NCI-H446 (cell line): ENCODE measurements around the gene TRABD2B.

Experiments used
- DNase-seq, 2 experiments: peaks; one replicate each; lab custom pipeline; 2025; lab: John Stamatoyannopoulos, UW

TRABD2B gene

DNA sequence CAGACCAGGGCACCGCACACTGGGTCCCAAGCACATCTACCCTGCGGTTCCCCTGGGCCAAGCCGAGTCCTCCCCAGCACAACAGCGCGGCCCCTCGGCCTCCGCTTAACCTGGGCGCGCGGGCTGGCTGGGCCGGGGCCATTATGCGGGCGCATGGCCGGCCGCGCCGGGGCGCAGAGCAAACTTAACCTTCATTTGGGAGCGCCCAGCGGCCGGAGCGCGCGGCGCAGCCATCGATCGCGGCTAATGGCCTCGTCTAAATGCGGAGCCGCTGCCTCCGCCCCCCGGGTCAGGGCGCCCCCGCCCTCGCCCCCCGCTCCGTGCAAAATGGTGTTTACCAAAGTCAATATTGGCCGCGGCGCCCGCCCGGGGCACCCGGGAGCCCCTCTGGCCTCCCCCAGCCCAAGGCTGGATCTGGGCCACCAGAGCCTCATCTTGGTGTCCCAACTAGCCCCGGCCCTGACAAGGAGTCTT is 272.1 kb downstream of the TRABD2B start:
- no peak for DNase-seq

DNA sequence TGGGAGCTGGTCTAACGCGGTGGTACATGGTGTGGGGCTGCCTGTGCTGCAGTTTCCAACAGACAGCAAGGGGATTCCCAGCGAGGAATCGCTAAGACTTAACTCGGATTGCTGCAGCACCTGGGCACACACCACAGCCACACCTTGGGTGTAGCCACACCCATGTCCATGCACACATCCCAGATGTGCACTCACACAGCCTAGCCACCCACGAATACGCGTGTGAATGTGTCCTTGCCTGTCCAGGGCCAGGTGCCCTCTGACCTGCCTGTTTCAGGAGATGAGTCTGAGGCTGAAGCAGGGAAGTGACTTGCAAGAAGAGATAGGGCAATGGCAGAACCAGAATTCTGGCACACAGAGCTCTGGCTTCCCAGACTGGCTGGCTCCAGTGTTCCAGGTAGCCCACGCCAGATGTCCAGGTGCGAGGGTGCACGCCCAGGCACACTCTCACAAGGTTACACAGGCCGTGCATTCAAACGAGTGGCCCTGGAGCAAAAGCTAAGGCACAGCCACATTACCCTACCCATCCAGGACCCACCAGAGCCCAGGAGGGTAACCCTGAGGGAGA is 272.7 kb downstream of the TRABD2B start:
- DNase-seq = no peak

DNA sequence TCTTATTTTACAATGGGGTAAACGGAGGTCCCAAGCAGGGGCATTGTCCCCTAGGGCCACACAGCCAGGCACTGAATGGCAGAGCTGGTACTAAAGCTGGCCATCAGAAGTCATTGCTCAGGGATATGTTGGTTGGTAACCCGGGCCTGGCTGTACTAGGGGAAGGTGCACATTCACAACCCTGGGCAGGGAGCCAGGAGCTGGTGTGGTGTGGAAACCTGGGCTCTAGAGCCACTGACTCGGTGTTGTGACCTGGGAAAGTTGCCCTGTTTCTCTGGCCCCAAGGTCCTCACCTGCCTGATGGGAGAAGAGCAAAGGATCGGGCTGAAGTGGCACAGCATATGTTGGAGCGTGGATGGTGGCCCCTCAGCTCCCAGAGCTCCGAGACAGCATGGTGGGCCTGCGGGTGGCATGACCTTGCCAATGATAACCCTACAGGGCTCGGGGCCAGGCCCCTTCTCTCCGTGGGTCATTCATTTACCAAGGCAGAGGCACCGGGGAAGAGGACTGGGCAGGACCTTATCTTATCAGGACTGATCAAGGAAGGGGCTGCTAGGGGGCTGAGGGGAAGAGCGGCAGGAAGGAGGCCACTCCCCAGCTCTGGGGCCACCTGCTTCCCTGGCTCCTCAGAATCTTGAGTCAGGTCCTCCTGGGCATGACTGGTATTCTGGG is 274.1 kb downstream of the TRABD2B start:
- DNase-seq = no peak

DNA sequence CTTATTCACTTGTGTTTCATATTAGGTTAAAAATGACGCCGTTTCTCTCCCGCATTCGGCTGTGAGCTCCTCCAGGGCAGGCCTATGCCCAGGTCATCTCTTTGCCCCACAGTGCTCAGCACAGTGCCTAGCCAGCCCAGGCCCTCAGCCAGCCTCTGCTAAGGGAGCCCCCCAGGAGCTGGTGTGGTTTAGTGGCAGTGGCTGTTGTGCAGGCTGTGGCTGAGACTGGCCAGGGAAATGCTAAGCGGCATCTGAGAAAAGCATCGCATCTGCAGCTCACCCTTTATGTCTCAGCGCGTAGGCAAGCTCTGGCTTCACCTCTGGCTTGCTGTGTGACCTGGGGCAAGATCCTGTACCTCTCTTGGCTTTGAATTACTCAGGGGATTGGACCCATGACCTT is 275.1 kb downstream of the TRABD2B start:
- no peak for DNase-seq

DNA sequence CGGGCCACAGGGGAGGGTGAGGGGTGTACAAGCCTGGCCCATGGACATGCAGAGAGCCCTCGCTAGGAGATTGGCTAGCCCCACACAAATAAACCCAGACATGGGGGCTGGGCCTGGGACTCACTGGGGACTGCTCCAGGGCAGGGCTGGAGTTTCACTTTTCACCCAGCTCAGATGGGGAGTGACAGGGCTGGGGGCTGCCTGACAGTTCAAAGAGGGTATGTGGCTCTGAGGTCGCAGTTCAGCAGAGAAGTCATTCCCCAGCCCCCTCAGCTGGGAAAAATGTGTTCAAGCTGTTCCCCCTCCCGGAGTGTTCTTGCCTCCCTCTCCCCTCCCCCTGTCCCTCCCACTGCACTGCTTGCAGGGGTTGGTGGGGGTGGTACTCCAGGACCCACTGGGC is 277.1 kb downstream of the TRABD2B start:
- no peak for DNase-seq

DNA sequence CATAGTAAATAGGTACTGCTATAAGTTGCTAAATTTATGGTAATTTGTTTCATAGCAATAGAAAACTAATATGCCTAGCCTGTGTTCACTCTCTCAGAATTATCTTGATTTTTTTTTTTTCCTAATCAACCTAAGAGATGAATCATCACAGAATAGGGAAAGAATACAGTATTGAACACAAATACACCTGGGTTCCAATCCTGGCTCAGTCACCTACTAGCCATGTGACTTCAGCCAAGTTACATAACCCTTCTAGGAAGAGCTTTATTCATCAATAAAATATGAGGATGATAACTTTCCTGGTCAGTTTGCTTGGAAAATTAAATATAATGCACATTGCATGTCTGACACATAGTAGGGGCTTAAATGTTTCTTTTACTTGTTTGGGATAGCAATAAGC is 279.8 kb downstream of the TRABD2B start:
- DNase-seq = no peak

DNA sequence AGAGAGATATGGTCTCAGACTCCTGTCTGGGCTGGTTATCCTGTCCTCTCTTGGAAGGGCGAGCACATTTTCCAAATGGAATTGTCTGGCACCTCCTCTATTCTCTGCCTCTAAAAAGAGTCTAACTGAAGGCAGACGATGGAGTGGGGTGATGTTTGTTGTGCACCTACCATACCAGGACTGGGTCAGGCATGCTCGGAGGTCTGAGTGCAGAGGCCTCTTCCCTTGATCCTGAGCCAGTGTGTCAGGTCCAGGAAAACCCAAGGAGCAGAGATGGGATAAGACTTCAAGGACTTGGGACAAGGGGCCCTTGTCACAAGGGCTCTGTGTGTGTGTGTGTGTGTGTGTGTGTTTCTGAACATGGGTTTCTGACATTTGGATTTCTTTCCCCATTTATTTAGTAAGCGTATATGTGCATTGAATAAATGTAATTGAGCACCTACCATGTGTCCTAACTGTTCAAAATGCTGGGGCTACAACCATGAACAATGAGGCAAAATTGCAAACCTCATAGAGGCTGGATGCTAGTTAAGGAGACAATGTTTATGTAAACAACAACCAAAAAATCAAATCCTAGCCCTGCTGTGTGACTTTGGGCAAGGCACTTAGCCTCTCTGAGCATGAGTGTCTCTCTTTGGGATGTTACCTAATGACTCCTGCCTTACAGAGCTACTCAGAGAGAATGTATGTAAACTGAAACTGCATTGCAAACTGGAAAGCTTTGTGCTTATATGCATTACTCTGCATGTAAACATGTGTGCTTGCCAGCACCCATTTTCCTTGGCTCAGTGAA is 283.0 kb downstream of the TRABD2B start:
- no peak for DNase-seq

DNA sequence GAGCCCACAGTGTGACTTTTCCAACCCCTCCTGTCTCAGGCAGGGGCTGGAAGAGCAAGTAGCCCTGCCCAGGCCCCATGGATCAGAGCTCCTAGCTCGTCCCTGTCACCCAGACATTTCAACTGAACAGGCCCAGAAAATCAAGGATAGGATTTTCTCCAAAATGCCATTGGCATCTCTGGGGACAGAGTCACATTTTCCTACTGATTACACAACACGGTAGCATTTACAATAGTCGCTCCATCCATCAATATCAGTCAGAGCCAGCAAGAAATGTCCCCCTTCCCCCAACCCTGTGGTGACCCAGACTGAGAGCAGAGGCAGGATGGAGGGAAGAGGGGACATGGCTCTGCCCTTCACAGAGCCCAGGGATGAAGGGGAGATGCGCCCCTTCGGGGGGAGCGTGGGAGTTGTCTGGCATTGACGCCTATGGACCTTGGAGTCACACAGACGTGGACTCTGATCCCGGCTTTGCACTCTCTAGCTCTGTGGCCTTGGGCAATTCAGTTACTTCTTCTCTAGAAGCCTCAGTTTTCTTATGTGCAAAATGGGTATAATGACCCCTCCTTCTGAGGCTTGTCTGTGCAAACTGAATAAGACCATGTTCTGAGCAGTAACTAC is 283.7 kb downstream of the TRABD2B start:
- no peak for DNase-seq

DNA sequence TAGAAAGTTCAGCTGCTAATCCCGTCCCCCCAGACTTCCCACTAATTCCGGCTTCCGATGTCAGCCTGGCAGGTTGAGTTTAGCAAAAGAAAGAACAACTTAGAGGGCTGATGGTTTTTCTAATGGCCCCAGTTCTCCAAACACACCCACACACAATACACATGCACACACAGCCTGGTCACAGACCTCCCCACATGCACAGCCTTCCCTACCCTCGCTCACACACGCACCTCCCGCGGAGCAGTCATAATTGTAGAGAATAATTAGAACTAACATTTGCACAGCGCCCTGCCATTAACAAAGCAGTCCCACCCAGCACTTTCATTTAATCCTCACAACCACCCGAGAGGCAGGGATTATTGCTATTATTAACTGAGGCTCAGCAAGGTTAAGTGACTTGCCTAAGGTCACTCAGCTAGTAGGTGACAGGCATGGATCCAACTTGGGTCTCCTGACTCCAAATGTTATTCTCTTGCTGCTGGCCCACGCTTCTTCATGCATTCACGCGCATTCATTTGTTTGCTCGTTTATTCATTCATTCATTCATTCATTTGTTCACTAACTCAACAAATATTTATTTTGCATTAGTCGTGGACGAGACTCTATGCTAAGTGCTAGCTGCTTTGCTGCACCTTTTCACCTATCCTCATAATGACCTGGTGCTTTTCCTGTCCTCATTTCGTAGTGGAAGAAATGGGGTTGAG is 284.4 kb downstream of the TRABD2B start:
- DNase-seq = no peak

DNA sequence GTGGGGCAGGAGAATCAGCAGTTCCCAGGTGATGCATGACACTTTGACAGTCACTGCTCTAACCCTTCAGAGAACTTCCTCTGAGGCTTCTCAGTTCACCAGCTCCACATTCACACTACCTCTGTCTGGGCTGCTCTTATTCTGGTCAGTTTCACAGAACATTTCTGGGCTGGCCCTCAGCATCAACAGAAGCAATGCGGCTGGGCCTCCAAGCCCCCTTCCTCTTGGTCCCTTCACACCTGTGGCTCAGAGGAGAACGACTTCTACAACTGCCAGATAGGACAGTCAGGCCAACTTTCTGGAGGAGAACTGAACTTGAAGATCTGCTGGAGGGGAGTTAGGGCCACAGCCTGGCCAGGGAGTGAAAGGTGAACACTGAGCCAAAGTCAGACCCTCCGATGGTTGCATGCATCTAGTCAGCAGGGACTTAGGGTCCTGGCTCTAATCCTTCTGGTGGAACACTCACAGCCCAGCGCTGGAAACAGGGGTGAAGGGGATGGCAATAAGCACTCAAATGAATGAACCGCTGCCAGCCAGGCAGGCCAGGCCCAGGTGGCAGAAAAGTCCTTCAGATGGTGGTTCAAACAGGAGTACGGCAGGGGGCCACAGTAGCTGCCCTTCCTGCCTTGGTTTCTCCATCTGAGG is 285.2 kb downstream of the TRABD2B start:
- DNase-seq = no peak

DNA sequence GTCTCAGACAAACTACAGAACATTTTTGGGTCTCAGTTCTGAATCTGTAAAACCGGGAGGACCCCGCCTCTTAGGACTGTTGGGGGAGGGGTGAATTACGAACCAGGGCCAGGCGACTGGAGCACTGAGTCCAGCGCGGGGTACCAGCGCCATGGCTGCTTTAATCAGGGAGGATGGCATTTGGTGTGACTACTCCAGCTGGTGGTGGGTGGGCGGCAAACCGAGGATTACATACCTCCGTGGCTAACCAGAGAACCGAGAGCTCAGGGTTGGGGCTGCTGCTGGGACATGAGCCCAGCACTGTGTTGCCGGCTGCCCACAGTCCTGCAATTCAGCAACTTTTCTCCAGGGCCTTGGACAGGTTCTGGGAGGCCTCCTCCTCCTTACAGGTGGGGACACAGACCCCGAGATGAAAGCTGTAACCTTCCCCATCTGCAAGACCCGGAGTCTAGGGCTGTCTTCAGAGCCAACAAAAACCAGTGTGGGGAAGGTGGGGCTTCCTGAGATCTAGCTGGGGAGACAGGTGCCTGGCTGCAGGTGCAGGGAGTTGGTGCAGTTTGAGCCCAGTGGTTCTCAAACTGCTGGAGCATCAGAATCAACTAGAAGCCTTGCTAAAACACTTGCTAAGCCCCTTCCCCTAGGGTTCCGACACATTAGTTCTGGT is 285.9 kb downstream of the TRABD2B start:
- DNase-seq = no peak
